Psoas muscle (tissue), 8 donors: Measurements from ENCODE around the gene SPAG9. TPM values are rescaled to one million over a fixed set of nuclear protein-coding genes. Genes with fewer than 3 reads are reported as not detected.
A peak's percentile ranks its signal among the peaks of the same experiment; 100 is the strongest.

Experiments used
- ATAC-seq, 4 donors: fragments of 200-7000 bp; cut with Tn5 transposase; one replicate each; pipeline ENCODE4 v1.9.1; 2020; ENCODE audit warnings: moderate library complexity in 3 of 4, mild to moderate bottlenecking in 2 of 4
- DNase-seq, 2 donors: peaks; one replicate each; pipeline ENCODE4 v3.0.0-alpha.2; 2020
- H3K27ac ChIP-seq: fragments of 200-600 bp; one replicate; pipeline ENCODE4 v1.8.0; 2022
- H3K27me3 ChIP-seq, 3 donors: fragments of 200-600 bp in 1 of 3; one replicate each; pipeline versions ENCODE4 v1.6.1 to v1.8.0; 2013 to 2022; ENCODE audit warnings: low read length in 2 of 3, mild to moderate bottlenecking in 2 of 3, moderate library complexity in 1 of 3; ENCODE audit not compliant: insufficient read depth in 3 of 3
- H3K36me3 ChIP-seq, 2 donors: fragments of 200-600 bp in 1 of 2; one replicate each; pipeline versions ENCODE4 v1.6.1 to v1.8.0; 2013 to 2022; ENCODE audit warnings: low read depth in 1 of 2, mild to moderate bottlenecking in 1 of 2, moderate library complexity in 1 of 2; ENCODE audit not compliant: insufficient read depth in 1 of 2
- H3K4me1 ChIP-seq: fragments of 200-600 bp; one replicate; pipeline ENCODE4 v1.8.0; 2022
- H3K4me3 ChIP-seq: fragments of 200-600 bp; one replicate; pipeline ENCODE4 v1.8.0; 2022; ENCODE audit warnings: mild to moderate bottlenecking
- H3K9me3 ChIP-seq: fragments of 200-600 bp; one replicate; pipeline ENCODE4 v1.8.0; 2022
- CTCF ChIP-seq: fragments of 200-600 bp; IDR thresholded peaks from one replicate; pipeline ENCODE4 v1.8.0; 2022; ENCODE audit warnings: antibody characterized with exemption
- WGBS, 3 donors: extraction: QIAGEN DNeasy Blood & Tissue Kit; methylation state at CpG; one replicate each; pipeline versions ENCODE4 v1.1.6 to v1.1.7; 2013; 5-methylcytosine and 5-hydroxymethylcytosine counted together
- intact Hi-C, 2 donors: fragments of 100-400 bp; cut with DNase I; formaldehyde crosslinking; loops; one replicate each; pipeline versions ENCODE4 v1.11.0 to v1.14.2; 2022
- long read RNA-seq, 2 donors: library from polyadenylated mRNA; unstranded; transcript quantifications; one replicate each; pipeline ENCODE4 v2.0.0, GENCODE V29; 2021
- polyA plus RNA-seq, 3 donors: library from polyadenylated mRNA; stranded (reverse); fragments of 200-250 nt; gene quantifications; one replicate each; pipeline ENCODE4 v1.2.3, GENCODE V29; 2013
- total RNA-seq, 4 donors: library from RNA; stranded (reverse); fragmentation: NEBNext Ultra II Directional in 2 of 4; extraction: Animal tissue kit (Norgen Biotek cat#: 25700) in 2 of 4; gene quantifications; one replicate each; pipeline versions ENCODE4 v1.2.1 to v1.2.4, GENCODE V29; 2021 to 2023
- donor health status: healthy with polysubstance abuse.
- donor health status: DM: no; HTN: no; CAD: no; lungs with moderate emphysema.
- donor health status: Bipolar disorder and iron deficiency.
- donor health status: healthy.
- donor health status: DM: yes; HTN: yes; CAD: no.
- donor health status: DM: no; HTN: no; CAD: no.
- donor health status: DM: no; HTN: no; CAD: no.
- donor health status: DM: yes; HTN: yes; CAD: no.

SPAG9 gene
- total RNA-seq = 100 to 1,000 TPM in 3 of 4 donors, 10 to 100 TPM in 1; 82.1 to 133 (median 121) TPM
- 10 to 100 TPM; 34.8 to 92.1 (median 54.1) TPM for polyA plus RNA-seq
- long read RNA-seq, donor 1, full-length matches to known transcripts = 15 of 79 reads
- long read RNA-seq, donor 1, partial matches to known transcripts = 13 of 79 reads
- long read RNA-seq, donor 1, other reads (novel, unspliced or antisense) = 51 of 79 reads
- long read RNA-seq, donor 2, full-length matches to known transcripts = 11 of 92 reads
- long read RNA-seq, donor 2, partial matches to known transcripts = 27 of 92 reads
- long read RNA-seq, donor 2, other reads (novel, unspliced or antisense) = 54 of 92 reads

GRCh38 chr17:51120739-51121619 is at the start of gene SPAG9:
TSS of gene SPAG9 (minus strand) at chr17:51120868. CDS start at chr17:51120656, 212 bp downstream.
- DNase-seq (peak; percentile 97 to 99), ATAC-seq (peak; percentile 79 to 85 (median 80))
- H3K9me3 ChIP-seq = no peaks in the 10 kb centered on the region
- H3K36me3 ChIP-seq = no peaks in the 10 kb centered on the region
- peak within 1 kb of the TSS; percentile 99 for H3K4me3 ChIP-seq
- 0 to 1% (median 1%) methylated on average over 20 to 68 of the region's 68 CpGs for WGBS, 3 donors
- TF ChIP-seq CTCF = no peak
- peaks cover 31% of the 10 kb centered on the region for H3K4me1 ChIP-seq
- no peaks in the 10 kb centered on the region for H3K27me3 ChIP-seq
- H3K27ac ChIP-seq = peak within 1 kb of the TSS; percentile 99
- intact Hi-C loops = loop anchor here (1.0 to 2.0 kb wide), 3 partner anchors 32 to 42 kb away; partner anchors contain the start of gene NME1 (in 2 of the 2)

- intact Hi-C loops = loop anchor here (5.0 kb wide), 1 partner anchor 167 kb away; no protein-coding TSS in a partner anchor
- DNase-seq (no peak), ATAC-seq (no peak)
- H3K27me3 ChIP-seq = no peaks in the 10 kb centered on the region
- peaks cover 13 to 69% of the 10 kb centered on the region in 2 donors for H3K36me3 ChIP-seq
- H3K4me1 ChIP-seq = peaks cover 16% of the 10 kb centered on the region
- no peak overlapping the region for H3K4me3 ChIP-seq
- no peak for TF ChIP-seq CTCF
- WGBS, 3 donors = 79 to 86% (median 84%) methylated on average over 1 of the region's 1 CpG
- H3K9me3 ChIP-seq = no peaks in the 10 kb centered on the region
- H3K27ac ChIP-seq = no peak overlapping the region
Measured at GRCh38 chr17:51169340-51169739, 48.7 kb upstream of the SPAG9 start.

GRCh38 chr17:51166987-51167931 is 46.6 kb upstream of the SPAG9 start:
- intact Hi-C loops = loop anchor here (1.0 to 5.0 kb wide), 2 partner anchors 14 to 165 kb away; partner anchors contain the start of gene NME1 (in 1 of the 2)
- H3K4me1 ChIP-seq = peaks cover 16% of the 10 kb centered on the region
- H3K36me3 ChIP-seq = peaks cover 10 to 61% of the 10 kb centered on the region in 2 donors
- ATAC-seq (peak; percentile 63 to 76 (median 67)), DNase-seq (peak; percentile 64 to 75)
- H3K4me3 ChIP-seq = peak overlapping the region; percentile 99
- H3K27me3 ChIP-seq = no peaks in the 10 kb centered on the region
- WGBS, 3 donors = 15 to 17% (median 16%) methylated on average over 40 to 42 of the region's 42 CpGs
- peak; percentile 68 for TF ChIP-seq CTCF
- no peaks in the 10 kb centered on the region for H3K9me3 ChIP-seq
- H3K27ac ChIP-seq = peak overlapping the region; percentile 100
